ENCODE data around the gene SIK3. TPM values are rescaled to one million over a fixed set of nuclear protein-coding genes. Genes with fewer than 3 reads are reported as not detected.

Gene SIK3
- total RNA-seq, 1 experiment from 2014 or later = 31.4 TPM

GRCh38 chr11:116874251-116874650 lies 224.0 kb downstream of the SIK3 start:
- no peak overlapping the region for H2BK12ac ChIP-seq (ENCODE audit: insufficient read length, low read depth, low read length)
- Mint-ChIP-seq H3K36me3 (ENCODE audit: insufficient read depth in 1 of 3, low read depth in 3 of 3) (peaks cover 8 to 51% (median 50%) of the 10 kb centered on the region in 3 experiments), H3K27ac (no peak overlapping the region), H3K27me3 (ENCODE audit: low read depth) (no peaks in the 10 kb centered on the region), H3K4me1 (0 out of 4 replicates have a peak, but pooled peaks cover 0 to 4% of the 10 kb centered on the region in 2 experiments), H3K9me3 (no peaks in the 10 kb centered on the region), H3K4me3 (no peak overlapping the region)
- H2BK15ac ChIP-seq (ENCODE audit: low read depth, low read length) = no peak overlapping the region
- TF ChIP-seq CTCF (conservative IDR thresholded peaks at IDR 0.05) = no peak
- H2BK5ac ChIP-seq (ENCODE audit: insufficient read length, low read length) = no peak overlapping the region
- no peak overlapping the region for H3K4me2 ChIP-seq (ENCODE audit: insufficient read depth, insufficient read length, low read length)
- no peak overlapping the region for H3K4ac ChIP-seq (ENCODE audit: low read depth, low read length)
- no peak overlapping the region for H3K14ac ChIP-seq (ENCODE audit: insufficient read depth, low read length)
- no peak overlapping the region for H2BK20ac ChIP-seq (ENCODE audit: low read depth, low read length, poor library complexity, severe bottlenecking)
- H2BK120ac ChIP-seq (ENCODE audit: low read depth, low read length, poor library complexity, severe bottlenecking) = no peak overlapping the region
- no CpG with 5 or more reads among the region's 2 CpGs for WGBS (ENCODE audit: extremely low coverage, insufficient read length, low lambda C conversion rate)
- H3K79me1 ChIP-seq (ENCODE audit: insufficient read depth, low read depth, low read length, poor library complexity, severe bottlenecking) = no peaks in the 10 kb centered on the region
- no peaks in the 10 kb centered on the region for H3K4me1 ChIP-seq (ENCODE audit: insufficient read depth, low read length)
- H3K23ac ChIP-seq (ENCODE audit: insufficient read length, low read depth, low read length) = no peak overlapping the region
- H3K9me3 ChIP-seq (ENCODE audit: control insufficient read depth, low read depth, low read length) = no peaks in the 10 kb centered on the region
- DNase-seq = no peak
- H4K91ac ChIP-seq (ENCODE audit: insufficient read length, low read depth, low read length) = no peak overlapping the region
- no peak overlapping the region for H3K27ac ChIP-seq (ENCODE audit: insufficient read length, low read depth, low read length)
- no peaks in the 10 kb centered on the region for H3K23me2 ChIP-seq (ENCODE audit: insufficient read length, low read depth, low read length, poor library complexity, severe bottlenecking)
- H4K8ac ChIP-seq (replicated peaks; ENCODE audit: insufficient read length, low read depth, low read length) = no peak overlapping the region
- no peak overlapping the region for H2AK5ac ChIP-seq (ENCODE audit: insufficient read length, low read length)
- no peak overlapping the region for H3T11ph ChIP-seq (ENCODE audit: low read length)
- no peak overlapping the region for H3K18ac ChIP-seq (ENCODE audit: insufficient read length, low read depth, low read length)
- H3K9ac ChIP-seq (ENCODE audit: extremely low read depth, insufficient read length, low read length) = no peak overlapping the region
- H3K56ac ChIP-seq (ENCODE audit: insufficient read length, low read depth, low read length) = no peak overlapping the region
- H2AFZ ChIP-seq (ENCODE audit: low read length) = no peak overlapping the region
- H3K27me3 ChIP-seq (ENCODE audit: insufficient read depth, low read length) = no peaks in the 10 kb centered on the region
- no peaks in the 10 kb centered on the region for H3K79me2 ChIP-seq (ENCODE audit: insufficient read depth, low read length)
- no peak overlapping the region for H4K5ac ChIP-seq (ENCODE audit: insufficient read length, low read depth, low read length)
- H4K20me1 ChIP-seq (ENCODE audit: control insufficient read depth, insufficient read depth, insufficient read length) = peaks cover 2% of the 10 kb centered on the region
